GM18861 (cell line): ENCODE data around the gene COL26A1.

ENCODE experiments used
- ATAC-seq: cut with Tn5 transposase; IDR thresholded peaks from one replicate; pipeline ENCODE4 v1.9.1; 2021; ENCODE audit not compliant: unreplicated experiment

The COL26A1 gene

GRCh38 chr7:101531726-101532357 is 169.2 kb downstream of the COL26A1 start:
- no peak for ATAC-seq

GRCh38 chr7:101532400-101533102 is 169.9 kb downstream of the COL26A1 start:
- no peak for ATAC-seq

GRCh38 chr7:101533103-101533465 is 170.4 kb downstream of the COL26A1 start:
- no peak for ATAC-seq

DNA sequence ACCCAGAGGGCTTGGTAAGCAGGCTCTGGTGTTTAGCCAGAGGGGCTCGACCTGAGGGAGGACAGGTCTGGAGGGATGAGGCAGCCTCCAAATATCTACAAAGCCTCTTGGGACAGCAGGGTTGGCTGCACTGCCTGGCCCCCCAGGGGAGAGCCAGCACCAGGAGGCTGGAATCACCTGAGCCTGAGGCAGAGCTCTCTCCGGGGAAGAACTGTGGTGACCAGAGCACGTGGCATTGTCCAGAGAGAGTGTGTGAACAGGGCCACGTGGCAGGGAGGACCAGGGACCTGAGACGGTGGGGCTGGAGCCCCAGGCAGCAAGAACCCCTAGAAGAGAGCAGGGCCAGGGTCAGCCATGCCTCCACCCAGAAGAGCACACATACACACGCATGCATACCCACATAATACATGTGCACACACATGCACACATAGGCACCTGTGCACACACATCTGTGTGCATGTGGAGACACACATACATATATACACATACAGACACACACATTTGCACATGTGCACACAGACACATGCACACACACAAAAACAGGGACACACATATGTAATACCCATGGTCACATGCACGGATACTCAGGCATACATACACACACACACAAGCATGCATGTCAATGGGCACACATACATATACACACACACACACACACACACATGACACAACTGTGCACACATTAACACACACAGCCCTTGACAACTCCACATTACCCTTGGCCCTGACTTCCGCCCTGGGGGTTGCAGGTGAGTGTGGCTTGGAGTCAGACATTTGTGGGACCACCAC is 171.5 kb downstream of the COL26A1 start:
- no peak for ATAC-seq

- no peak for ATAC-seq
Measured at GRCh38 chr7:101534873-101535272, 172.2 kb downstream of the COL26A1 start.

- ATAC-seq, result no peak
Measured at GRCh38 chr7:101535351-101535751, 172.7 kb downstream of the COL26A1 start.

- no peak for ATAC-seq
Measured at GRCh38 chr7:101536232-101536631, 173.6 kb downstream of the COL26A1 start.

DNA sequence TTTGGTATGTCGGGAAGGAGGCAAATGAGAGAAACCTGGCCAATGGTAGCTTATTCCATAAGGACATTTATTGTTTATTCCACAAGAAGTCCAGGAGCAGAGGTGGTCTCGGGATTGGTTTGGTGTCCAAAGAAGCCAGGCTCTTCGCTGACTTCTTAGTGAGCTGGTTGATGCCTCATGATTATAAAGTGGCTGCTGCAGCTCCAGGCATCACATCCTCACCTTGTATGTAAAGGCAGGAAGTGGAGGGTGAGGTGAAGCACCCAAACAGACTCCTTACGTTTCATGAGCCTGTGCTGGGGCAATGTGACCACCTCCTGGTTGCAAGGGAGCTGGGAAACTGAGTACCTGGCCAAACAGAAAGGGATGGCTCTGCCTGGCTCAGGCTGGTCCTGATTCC is 174.0 kb downstream of the COL26A1 start:
- no peak for ATAC-seq

DNA sequence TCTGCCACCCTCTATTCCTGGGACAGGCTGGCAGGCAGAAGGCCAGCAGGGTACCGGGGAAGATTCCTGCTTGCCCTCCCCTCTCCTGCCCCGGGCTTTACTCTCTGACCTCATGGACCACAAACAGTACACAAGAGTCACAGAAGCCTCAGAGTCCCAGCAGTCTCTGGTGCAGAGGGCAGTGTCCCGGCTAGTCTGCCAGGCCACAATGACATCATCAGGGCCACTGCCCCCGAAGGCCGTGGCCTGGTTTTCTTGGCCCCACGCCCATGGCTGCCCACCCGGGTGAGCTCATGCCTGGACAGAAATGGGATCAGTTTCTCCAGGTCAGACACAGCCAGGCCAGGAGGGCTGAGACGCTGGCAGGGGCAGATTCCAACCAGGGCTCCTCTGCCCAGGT is 174.5 kb downstream of the COL26A1 start:
- ATAC-seq, result no peak

DNA sequence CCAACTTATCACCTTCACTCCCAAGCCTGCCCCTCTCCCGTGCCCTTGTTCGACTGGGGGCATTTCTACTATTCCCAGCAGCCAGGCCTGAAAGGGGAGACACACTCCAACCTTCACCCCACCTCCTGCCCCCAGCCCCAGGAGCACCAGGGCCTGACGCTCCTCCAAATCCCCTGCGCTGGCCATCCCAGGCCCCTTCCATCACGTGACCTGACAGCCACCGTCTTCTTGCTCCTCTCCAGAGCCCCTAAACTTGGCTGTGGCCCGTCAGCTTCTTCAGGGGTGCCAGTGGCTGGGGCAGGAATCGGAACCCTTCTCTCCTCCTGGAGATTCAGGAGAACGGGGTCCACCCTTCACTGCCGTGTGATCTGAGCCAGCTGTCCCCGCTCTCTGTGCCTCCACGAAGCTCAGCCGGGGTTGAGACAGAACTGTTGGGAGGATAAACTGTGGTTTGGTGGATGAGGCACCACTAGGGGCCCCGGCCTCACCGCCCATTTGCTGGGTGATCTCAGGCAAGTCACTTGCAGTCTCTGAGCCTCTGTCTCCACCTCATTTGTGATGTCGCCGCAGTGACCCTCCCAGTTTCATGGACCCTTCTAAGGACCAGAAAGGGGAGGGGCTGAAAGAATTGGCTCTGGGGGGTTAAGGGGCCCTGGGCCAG is 175.4 kb downstream of the COL26A1 start:
- ATAC-seq, result no peak

GRCh38 chr7:101538596-101539459 is 176.2 kb downstream of the COL26A1 start:
- no peak for ATAC-seq

GRCh38 chr7:101539784-101540183 is 177.1 kb downstream of the COL26A1 start:
- no peak for ATAC-seq

- ATAC-seq, result no peak
Measured at GRCh38 chr7:101542527-101543241, 180.0 kb downstream of the COL26A1 start.

DNA sequence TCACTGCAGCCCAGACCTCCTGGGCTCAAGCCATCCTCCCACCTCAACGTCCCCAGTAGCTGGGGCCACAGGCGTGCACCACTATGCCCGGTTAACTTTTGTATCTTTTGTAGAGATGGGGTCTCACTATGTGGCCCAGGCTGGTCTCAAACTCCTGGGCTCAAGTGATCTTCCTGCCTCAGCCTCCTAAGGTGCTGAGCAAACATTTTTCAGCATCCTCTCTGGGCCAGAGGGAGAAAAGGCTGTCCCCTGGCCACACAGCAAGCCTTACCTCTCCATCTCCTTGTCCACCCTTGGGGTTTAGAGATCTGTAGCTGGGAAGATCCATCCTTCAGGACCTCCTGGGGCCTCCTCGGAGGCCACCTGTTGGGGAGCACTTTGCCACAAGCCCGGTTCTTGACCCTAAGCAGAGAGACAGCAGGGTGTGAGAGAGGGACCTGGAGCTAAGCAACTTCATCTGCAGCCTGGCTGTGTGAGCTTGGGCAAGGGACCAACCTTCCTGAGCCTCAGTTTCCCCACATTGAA is 180.6 kb downstream of the COL26A1 start:
- no peak for ATAC-seq

GRCh38 chr7:101543846-101544245 is 181.2 kb downstream of the COL26A1 start:
- no peak for ATAC-seq

- no peak for ATAC-seq
Measured at GRCh38 chr7:101545441-101546190, 182.9 kb downstream of the COL26A1 start.

DNA sequence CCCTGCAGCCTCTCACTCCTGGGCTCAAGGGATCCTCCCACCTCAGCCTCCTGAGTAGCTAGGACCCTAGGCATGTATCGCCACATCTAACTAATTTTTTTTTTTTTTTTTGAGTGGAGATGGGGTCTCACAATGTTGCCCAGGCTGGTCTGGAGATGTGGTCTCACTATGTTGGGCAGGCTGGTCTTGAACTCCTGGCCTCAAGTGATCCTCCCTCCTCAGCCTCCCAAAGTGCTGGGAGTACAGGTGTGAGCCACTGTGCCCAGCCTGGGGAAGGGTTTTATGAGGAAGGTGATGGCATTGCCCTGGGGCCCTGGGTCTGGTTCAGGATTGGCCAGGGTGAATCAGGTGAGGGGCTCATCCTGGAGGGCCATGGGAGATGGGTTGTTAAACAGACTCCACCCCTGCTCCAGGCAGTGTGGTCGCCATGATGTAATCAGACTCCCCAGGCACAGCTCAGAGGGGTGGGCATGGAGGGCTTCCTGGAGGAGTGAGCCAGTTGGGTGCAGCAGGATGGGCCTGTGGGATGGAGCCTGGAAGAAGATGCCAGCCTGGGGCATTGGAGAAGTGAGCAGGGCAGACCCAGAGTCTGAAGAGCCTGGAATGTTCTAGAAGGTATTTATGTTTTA is 183.7 kb downstream of the COL26A1 start:
- ATAC-seq, result no peak
